Fibroblast of villous mesenchyme (primary cell): ENCODE results near the gene PDLIM1. TPM values are rescaled to one million over a fixed set of nuclear protein-coding genes. Genes with fewer than 3 reads are reported as not detected.

ENCODE experiments used
- DNase-seq: peaks from one replicate; pipeline ENCODE4 v3.0.0-alpha.2; 2010; ENCODE audit warnings: low read depth
- H3K4me3 ChIP-seq: 2 replicates; pipeline ENCODE4 v1.5.1; 2011; ENCODE audit warnings: low read depth, mild to moderate bottlenecking, low read length
- total RNA-seq: library from RNA; depleted of rRNA; stranded (reverse); fragments of >200 nt; gene quantifications from 2 replicates; pipeline ENCODE4 v1.2.3, GENCODE V29; 2012
- TF ChIP-seq, protein P1 (sequence below): IDR thresholded peaks from 2 replicates; pipeline ENCODE4 v1.5.1; 2012; ENCODE audit warnings: low read depth, mild to moderate bottlenecking, low read length; ENCODE audit not compliant: insufficient read depth

The PDLIM1 gene
- total RNA-seq, 1 donor = 75.6 TPM

DNA sequence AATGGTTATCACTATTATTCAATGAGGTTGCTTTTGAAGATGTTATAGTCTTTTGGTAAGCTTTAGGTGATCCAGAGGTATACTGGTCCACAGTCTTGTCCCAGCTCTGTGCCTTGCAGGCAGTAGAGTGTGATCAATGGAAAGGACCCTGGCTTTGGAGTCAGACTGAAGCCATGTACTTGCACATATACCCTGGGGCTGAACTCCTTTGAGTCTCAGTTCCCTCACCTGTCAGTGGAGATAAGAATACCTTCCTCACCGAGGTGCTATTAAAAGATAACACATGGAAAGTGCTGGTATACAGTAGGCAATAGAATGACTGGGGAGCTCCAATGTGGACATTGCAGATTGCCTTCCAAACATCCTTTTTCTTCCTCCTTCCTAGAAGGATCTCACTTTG is 16.0 kb upstream of the PDLIM1 start:
- H3K4me3 ChIP-seq = no peak overlapping the region
- TF ChIP-seq, protein P1, sequence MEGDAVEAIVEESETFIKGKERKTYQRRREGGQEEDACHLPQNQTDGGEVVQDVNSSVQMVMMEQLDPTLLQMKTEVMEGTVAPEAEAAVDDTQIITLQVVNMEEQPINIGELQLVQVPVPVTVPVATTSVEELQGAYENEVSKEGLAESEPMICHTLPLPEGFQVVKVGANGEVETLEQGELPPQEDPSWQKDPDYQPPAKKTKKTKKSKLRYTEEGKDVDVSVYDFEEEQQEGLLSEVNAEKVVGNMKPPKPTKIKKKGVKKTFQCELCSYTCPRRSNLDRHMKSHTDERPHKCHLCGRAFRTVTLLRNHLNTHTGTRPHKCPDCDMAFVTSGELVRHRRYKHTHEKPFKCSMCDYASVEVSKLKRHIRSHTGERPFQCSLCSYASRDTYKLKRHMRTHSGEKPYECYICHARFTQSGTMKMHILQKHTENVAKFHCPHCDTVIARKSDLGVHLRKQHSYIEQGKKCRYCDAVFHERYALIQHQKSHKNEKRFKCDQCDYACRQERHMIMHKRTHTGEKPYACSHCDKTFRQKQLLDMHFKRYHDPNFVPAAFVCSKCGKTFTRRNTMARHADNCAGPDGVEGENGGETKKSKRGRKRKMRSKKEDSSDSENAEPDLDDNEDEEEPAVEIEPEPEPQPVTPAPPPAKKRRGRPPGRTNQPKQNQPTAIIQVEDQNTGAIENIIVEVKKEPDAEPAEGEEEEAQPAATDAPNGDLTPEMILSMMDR = no peak
- DNase-seq = no peak

DNA sequence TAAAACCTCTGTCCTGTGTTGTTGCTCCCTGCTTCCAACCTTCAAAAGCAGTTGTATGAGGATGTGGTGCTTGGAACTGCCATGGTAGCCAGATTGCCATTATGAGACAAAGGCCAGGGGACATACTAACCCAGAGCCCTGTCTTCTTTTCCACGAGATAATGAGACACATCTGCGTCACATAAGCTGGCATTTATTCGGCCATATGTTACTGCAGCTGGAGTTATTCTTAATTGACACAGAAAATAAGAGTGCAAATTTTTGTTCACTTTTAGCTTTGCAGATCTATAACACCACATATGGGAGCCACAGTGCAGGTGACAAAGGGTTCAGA is 15.5 kb upstream of the PDLIM1 start:
- TF ChIP-seq, protein P1 = no peak
- DNase-seq = no peak

DNA sequence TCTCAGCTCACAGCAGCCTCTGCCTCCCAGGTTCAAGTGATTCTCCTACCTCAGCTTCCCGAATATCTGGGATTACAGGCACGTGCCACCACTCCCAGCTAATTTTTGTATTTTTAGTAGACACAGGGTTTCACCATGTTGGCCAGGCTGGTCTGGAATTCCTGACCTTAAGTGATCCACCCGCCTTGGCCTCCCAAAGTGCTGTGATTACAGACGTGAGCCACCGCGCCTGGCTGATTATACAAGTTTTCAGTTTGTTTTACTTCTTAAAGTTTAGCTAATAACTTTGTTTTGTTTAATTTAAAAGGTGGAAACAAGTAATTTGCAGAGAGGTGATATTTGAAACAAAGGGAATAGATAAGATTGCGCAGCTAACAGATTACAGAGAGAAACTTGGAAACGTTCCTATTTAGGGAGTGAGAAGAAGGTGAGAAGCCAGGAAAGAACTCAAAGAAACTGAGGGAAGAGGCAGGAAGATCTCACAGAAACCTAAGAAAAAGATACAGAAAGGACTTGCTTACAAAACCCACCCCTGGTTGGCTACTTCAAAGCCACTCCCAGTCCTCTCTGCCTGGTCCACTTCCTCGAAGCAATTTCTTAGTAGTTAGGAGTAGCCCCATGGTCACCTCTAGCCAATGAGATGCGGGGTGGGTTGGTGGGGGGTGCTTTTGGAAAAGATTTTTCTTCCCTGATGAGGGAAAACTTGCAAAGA is 15.0 kb upstream of the PDLIM1 start:
- DNase-seq = no peak

More for the DNA sequence above, 15.5 kb upstream of the PDLIM1 start:
- H3K4me3 ChIP-seq = no peak overlapping the region

DNA sequence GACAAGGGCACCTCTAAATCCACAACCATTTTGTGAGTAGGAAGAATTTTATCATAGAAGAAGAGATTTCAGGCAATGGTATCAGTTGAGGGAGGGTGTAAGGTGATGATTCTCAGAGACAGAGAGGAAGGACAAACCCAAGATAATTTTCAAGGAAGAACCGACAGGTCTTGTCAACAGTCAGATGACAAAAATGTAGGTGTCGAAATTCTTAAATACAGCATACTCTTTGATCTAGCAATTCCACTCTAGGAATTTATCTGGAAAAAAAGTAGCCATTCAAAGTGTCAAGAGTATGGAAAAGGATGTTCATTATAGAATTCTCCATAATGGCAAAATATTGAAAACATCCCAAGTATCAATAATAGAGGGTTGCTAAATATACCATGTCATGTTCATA is 14.2 kb upstream of the PDLIM1 start:
- H3K4me3 ChIP-seq = no peak overlapping the region
- TF ChIP-seq, protein P1 = no peak
- DNase-seq = no peak

More for the DNA sequence above, 15.0 kb upstream of the PDLIM1 start:
- TF ChIP-seq, protein P1 = no peak
- no peak overlapping the region for H3K4me3 ChIP-seq

DNA sequence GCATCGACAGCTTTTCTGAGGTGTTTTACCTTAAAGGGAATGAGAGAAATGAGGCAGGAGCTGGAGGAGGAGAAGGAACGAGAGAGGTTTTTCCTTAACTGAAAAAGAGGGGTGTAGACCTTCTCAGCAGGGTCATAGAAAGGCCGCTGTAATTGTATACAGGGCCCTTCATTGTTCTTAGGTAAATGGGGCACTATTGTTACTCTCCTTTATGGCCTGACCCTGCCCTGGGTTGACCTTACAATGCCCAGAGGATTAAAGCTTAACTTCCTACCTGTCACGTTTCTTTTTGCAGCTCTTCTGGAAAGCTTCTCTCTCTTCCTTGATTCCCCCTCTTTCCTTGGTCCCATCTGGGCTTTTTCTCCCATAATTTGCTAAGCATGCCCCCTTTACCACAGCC is 13.7 kb upstream of the PDLIM1 start:
- TF ChIP-seq, protein P1 = no peak
- DNase-seq = no peak
- no peak overlapping the region for H3K4me3 ChIP-seq

DNA sequence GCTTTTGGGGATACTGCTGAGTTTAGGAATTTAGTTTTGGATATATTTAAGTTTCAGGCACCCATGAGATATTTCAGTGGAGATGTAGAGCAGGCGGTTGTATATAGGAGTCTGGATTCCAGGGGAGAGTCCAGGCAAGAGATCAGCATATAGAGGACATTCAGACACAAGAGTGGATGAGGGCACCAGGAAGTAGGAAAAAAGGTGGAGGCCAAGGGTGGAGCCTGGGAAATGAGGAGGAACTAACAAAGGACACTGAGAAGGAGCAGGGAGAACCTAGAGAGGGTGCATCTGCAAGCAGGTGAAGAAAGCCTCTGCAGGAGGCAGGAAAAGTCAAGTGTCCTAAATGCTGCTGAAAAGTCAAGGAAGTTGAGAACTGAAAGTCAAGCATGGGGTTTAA is 13.1 kb upstream of the PDLIM1 start:
- TF ChIP-seq, protein P1 = no peak
- no peak for DNase-seq
- no peak overlapping the region for H3K4me3 ChIP-seq

DNA sequence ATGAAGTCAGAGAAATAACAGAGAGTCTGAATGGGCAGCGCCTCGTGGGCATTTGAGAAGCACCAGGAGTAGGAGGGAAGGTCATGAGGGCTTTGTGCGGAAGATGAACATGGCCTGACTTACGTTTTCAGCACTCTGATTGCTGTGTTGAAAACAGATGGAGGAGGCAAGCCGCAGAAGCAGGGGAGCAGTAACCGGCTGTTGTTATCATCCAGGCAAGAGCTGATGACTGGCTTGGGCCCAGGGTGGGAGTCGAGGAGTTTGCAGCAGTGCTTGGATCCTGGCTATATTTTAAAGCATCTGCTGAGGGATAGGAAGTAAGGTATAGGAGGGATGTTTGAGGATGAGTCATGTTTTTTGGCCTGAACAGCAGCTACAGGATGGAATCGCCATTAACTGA is 12.7 kb upstream of the PDLIM1 start:
- TF ChIP-seq, protein P1 = no peak
- H3K4me3 ChIP-seq = no peak overlapping the region
- DNase-seq = no peak
